NCI-H2227 (cell line): ENCODE data around the gene INKA1.

Experiments
- DNase-seq: peaks from one replicate; lab custom pipeline; 2025; ENCODE audit not compliant: unreplicated experiment; lab: John Stamatoyannopoulos, UW

Gene INKA1

DNA sequence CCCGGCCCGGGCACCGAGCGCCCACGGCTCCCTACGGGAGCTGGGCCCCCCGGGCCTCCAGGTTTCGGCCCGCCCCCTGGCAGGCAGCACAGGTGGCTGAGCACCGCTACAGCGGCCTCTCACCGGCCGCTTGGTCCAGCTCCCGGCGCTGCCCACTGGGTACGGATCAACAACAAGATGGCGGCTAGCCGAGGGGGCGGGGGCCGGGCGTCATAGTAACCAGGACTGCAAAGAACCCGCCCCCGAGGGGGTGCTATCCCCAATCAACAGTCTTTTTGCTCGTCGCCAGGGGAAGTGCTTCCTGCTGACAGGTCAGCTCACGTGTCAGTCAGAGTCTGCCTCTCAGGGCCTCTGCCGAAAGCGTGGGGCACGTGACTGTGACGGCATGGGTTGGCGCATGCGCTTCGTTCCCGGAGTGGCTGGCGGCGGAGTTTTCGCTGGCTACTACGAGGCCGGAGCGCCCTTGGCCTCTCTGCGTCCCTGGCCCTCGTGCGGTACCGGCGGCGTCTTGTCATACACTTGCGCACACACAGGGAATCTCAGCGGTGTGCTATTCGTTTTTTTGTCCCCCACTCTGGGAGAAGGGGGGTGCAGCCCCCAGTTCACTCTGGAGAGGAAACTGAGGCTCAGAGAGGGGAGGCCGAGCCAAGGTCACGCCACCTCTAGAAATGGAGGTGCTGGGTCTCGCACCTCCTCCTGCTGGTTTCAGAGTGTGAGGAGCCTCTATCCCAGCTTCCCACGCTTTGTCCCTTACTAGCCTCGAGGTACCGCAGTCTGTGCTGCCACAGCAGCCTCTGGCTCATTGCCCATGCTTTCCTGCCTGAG lies 16.5 kb upstream of the INKA1 start, which contains the start of gene IP6K1:
Gene IP6K1 (minus strand): TSS at position 186 of the 825 bp plus-strand sequence. CDS start 38,502 bp downstream, outside the sequence.
- peak; percentile 98 for DNase-seq

DNA sequence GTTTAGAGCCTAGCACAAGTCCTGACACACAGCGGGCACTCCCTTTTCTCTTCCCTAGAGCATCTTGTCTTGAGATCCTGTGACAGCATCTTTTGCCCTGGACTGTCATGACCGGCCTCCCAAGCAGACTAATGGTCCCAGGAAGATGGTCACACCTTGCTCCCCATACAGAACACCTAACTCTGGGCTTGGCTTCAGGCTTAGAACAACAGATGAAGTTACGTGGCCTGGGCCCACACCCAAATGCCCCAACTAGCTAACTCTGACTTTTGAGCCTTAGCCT lies 15.9 kb upstream of the INKA1 start:
- no peak for DNase-seq

DNA sequence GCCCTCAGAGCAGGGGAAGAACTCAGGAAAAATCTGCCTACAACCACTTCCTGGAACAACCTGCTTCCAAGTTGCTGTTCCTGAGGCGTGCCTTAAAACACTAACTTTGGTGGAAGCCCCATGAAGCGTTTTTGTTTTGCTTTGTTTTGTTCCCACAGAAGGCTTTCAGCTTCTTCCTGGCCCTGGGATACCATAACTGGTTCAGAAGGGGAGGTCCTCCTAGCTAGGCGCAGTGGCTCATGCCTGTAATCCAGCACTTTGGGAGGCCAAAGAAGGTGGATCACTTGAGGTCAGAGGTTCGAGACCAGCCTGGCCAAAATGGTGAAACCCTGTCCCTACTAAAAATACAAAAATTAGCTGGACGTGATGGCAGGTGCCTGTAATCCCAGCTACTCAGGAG lies 15.5 kb upstream of the INKA1 start:
- no peak for DNase-seq

DNA sequence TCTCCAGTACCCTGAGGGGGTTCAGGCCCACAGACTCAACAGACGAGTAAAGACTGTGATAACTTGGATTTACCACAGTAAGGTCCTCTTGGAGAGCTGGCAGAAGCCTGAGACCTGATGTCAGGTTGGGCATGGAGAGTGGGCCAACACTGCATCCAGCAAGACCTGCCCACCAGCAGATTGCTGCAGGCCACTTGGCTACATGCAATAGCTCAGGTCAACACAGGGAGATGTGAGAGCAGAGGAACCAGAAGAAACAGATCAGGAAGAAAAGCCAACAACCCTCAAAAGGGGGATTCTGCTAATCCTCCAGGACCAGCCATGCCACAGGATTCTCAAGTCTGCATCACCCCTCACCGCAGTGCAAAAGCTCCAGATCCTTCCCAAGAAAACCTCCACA lies 15.0 kb upstream of the INKA1 start:
- no peak for DNase-seq

DNA sequence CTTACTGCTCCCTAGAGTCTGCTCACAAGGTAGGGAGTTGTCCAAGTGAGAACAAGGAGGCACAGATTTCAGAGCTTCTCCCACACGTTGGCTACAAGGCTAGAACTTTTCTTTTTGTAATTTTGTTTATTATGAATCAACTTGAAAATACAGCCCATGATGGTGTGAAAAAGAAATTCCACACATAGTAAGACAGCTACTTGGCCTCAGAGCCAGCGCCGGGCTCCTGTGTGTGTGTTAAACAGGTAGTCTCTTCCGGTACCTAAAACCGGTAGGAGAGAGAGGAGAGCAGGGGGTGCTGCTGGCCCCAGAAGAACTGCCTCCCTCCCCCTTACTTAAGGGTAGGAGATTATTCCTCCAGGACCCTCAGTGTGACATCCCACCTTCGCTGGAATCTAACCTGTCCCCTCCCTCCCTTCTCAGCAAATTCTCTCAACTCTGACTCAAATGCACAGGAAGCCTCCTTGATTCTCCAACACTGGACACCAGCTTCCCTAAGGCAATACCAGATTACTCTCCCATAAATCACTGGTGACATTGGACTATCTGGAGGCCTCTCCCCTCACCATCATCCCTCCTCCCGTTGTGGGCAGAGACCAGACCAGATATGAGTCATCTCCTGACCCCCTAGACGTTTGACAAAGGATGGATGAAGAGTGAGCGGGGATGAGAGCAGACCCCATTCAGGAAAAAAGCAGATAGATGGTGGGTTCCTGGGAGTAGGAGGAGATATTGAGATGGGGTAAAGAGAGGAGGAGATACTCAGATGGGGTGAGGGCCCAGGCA lies 12.2 kb upstream of the INKA1 start:
- no peak for DNase-seq

DNA sequence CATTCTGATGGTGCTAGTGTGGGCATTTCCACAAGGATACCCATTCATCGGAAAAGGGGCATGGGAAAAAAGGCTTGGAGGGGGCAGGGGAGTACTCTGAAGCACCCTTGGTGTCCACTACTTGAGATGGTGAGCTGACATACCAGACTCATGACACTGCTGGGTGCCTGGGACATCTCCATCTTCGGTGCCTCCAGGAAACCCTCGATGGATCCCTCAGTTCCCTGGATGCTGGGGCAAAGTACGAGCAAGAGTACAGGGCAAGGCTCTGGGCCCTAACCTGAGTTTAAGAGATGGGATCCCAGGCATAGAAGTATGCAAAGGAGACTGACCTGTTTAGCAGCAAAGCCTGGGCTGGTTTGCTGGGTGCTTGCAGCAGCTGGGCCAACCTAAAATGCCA lies 11.5 kb upstream of the INKA1 start:
- no peak for DNase-seq

DNA sequence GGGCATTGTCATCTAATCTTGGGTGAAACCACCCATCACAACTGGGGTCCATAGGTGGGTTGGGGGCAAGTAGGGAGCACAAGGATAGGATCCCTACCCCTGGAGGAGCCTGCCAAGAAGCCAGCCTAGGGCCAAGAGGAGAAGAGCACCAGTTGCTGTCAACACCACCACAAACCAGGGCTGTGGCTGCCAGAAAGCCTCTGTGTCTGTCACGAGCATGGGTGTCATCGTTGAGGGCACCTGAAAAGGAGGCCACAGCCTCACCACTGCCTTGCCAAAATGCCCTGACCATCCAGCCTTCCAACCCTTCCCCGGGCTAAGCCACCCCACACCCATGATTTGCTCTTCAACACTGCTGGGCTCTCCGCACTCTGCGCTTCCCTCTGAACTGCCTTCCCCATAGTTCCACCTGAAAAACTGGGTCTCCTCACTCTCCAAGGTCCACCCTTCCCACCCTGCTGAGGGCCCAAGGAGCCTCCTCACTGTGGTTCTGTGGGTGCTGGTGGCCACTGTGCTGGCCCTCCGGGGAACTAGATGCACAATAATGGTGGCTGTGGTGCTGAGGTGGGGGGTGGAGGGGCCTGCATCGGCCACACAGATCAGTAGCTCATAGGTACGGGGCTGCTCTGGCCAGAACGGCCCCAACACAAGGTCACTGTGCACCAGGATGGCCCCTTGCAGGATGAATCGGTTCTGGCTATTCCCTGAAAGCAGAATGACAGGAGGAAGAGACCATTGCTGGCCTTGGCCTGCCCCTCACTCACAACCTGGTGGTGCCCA lies 10.5 kb upstream of the INKA1 start:
- DNase-seq, result no peak

DNA sequence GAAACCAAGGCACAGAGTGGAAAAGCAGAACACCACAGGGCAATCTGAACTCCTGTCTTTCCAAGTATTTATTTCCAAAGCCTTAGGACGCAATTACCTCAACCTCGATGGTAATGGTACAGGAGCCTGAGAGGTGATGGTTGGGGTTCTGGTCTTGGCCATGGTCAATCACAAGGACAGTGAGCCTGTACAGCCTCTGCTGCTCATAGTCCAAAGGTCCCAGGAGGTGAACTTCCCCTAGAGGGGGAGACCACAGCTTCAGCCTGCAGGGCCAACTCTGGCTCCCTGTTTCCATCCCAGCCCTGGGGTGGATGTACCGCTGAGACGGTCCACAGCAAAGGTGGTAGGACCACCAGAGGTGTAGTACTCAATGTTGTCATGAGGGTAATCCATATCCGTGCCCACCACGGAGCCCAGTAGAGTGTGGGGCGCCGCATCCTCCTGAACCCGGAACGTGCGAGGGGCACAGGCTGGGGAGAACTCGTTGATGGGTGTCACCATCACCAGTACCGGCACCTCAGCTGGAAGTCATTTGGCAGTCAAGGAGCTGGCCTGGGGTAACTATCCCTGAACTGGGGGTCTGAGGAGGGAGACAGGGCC lies 9.5 kb upstream of the INKA1 start:
- no peak for DNase-seq

DNA sequence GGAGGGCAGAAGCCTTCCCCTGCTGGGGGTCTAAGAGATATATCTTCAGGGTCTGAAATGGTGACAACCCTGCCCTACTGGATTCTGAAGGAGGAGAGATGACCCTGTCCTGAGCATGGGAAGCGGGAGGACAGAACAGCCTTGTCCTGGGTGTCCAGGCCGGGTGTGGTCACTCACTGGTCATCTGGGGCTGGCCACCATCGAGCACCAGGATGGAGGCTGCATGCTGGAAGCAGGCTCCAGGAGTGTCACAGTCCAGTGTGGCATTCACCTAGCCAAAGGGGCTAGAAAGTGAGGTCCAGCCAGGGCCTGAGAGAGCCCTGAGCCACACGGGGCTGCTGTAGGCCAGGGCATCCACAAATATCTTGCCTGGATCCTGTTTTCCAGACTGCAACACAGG lies 8.6 kb upstream of the INKA1 start:
- DNase-seq, result no peak

DNA sequence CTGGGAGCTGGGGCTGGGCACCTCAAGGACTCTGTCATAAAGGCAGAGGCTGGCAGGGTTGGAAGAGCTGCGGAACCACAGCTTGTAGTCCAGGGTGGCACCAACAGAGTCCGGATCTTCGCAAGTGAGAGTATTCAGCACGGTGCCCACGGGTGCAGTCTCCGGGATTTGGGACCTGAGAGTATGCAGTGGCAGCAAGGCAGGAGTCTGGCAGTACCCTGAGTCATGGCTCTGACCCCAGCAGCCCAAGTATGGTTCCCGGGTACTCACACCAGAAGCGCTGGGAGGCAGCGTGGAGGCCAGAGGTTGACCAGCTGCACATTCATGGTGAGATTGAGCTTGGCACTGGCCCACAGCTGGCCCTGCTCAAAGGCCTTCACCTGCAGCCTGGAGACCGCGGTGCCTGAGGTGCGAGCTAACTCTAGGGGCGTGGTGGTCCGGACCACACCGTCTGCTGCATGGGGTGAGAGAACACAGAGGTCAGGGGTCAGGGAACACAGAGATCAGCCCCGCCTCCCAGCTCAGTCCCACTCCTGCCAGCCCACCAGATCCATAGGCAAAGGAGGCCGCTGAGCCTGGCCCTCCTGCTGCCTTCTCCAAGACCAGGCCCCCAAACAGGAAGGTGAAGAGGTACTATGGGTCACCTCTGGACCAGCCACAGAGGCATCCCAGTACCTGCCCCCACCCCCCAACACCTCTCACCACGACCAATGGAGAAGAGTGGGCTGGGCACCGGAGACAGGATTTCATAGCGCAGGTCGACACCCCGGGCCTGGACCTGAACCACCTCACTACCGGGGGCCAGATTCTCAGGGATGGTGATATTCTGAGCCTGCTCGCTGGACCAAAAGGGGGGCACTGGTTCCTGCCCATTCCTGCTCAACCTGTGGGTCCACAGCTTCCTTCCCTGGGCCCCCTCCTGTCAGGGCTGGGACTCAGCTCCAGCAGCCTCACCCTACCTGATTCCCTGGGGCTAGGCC lies 7.8 kb upstream of the INKA1 start:
- no peak for DNase-seq

DNA sequence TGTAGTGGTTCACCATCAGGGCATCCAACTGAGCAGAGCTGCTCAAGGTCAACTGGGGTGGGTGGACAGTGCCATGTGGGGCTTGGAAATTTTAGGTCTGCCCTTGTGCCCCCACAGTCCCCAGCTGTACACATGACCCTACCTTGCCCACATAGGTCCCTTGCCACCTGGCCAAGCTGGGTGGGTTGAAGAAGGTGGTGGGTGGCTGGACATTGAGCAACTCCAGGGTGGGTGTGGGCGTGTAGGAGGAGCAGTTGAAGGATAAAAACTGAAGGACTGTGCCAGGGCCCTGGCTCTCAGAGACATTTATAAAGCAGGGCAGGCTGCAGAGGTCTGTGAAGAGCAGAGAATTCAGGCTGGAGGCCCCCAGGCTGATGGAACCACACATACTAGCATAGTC lies 4.0 kb upstream of the INKA1 start:
- no peak for DNase-seq

DNA sequence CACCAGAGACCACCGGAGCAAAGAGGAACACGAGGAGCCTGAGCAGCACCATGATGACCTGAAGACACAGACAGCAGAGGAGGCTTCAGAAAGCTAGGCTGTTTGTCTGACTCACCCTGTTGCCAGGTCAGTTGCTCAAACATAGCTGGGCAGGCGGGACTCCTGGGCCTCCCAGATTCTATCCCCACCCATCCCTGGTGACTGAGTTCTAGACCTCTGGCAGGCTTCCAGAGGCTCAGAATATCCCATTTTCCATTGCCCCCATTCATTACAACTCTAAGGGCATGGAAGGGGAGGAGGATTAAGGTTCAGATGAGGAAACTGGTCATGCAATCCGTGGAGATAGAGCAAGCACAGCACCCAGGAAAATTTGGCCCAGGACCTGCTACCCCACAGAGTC lies 3.3 kb upstream of the INKA1 start, which contains the start of gene CDHR4:
Gene CDHR4 (minus strand): TSS at position 113 of the 400 bp plus-strand sequence. CDS start 61 bp downstream, at position 52.
- DNase-seq, result no peak

DNA sequence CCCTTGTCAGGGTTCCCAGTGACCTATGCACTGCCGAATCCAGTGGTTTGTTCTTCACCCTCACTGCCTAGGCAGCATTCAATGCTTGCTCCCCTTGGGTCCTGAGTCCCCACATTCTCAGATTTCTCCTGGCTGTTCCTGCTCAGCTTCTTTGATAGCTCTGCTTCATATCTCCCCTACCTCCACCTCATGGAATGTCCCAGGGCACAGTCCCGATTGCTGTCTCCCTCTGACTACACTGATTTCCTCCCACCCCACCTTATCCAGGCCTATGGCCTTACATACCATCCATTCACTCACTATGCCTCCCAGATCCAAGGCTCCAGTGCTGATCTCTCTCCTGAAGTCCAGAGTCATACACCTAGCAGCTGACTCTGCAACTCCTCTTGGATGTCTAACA lies 1.9 kb upstream of the INKA1 start:
- DNase-seq, result no peak

DNA sequence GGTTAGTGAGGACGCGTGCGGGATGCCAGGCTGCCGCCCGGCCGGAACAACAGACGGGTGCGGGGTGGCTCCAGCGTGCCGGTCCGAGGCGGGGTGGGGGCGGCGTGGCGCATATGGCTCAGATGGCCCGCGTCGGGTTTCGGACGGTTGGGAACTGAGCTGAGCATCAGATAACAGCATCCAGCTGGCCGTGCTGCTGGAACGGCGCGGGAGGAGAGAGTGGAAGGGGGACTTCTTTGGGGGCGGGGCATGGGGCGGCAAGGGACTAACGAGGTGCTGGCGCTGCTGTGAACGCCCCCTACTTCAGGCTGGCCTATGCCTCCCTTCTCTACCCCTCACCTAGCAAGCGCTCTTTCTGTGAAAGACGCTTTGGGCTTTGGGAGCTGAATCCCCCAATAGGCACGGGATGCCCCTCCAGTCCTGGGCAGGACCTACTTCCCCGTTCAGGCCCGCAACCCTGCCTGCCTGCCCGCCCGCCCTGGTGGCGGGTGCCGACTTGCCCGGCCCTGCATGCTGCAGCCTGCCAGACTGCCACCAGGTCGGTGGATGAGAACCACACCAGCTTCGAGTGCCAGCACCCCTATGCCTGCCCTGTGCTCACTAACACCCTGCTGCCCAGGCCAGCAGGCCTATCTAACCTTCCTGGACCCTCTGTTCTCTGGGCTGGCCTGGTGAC lies 542 bp downstream of the INKA1 start:
- DNase-seq, result peak; percentile 59

DNA sequence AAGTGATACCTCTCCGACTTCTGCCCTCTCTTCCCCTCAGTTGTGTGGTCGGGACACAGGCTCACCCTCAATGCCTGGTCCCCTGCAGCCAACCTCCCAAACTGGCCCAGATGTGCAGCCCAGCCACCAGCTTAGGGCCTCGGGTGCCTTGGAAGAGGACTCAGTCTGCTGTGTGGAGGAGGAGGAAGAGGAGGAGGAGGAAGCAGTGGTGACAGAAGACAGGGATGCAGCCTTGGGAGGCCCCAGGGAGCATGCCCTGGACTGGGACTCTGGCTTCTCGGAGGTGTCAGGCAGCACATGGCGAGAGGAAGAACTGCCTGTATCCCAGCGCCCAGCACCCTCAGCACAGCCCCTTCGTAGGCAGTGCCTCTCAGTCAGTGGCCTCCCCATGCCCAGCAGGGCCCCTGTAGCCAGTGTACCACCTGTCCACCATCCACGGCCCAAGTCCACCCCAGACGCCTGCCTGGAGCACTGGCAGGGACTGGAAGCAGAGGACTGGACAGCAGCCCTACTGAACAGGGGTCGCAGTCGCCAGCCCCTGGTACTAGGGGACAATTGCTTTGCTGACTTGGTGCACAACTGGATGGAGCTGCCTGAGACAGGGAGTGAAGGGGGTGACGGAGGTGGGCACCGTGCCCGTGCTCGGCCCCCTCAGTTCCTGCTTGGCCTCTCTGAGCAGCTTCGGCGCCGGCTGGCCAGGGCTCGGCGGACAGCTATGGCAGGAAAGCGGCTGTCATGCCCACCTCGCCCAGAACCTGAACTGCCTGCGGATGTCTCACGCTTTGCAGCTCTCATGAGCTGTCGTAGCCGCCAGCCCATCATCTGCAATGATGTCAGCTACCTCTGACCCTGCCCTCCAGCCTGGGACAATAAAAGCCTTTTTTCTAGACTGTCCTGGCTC lies 1.3 kb downstream of the INKA1 start:
- DNase-seq, result no peak

DNA sequence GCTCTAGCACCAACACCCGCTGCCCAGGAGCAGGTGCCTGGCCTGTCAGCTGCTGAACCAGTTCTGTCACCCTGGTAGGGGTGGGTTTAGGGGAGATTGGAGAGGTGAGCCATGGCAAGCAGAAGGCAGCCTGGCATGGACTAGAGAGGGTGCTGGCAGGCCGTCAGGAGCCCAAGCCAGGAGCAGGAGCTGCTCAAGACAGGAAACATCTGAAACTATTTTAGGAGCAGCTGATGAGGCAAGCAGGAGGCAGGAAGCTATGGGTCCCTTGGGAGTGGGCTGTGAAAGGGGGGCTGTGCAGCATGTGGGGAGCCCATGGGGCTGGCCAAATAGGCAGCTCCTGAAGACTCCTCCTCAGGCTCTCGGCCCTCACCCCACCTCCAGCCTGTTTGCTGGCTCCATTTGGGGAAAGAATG lies 2.3 kb downstream of the INKA1 start:
- DNase-seq, result no peak

DNA sequence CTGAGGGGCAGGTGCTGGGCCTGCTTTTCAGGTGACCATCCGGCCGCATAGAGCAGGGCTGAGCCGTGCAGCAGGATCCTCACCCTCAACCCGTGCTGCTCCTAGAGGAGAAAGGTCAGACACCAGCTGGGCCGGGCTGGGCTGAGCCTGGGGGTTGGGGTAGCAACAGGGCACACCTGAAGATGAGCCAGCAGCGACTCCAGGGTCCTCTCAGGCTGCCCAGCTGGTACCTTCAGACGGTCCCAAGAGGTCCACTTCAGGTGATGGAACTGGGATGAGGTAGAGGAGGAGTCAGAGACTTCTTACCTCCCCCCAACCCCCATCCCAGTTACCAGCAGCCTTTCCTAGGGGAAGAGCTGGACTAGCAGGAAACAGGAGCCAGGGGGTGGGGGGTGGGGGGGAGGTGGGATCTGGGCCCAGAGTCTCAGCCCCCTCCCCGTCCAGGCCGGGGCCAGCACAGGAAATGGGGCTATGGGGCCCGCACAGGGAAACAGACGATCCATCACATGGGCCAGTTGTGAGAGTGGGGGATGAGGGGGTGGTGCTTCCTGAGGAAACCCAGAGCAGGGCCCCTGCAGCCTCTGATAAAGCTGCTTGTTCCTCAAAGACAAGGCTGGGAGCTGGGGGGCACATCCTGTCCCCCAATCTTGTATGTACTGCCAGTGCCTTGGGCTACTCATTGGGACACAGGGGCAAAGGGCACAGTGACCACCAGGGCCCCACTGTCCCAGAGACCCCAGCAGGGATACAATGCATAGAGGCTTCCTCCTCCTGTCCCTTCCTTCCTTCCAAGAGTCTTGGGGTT lies 3.0 kb downstream of the INKA1 start:
- DNase-seq, result no peak

DNA sequence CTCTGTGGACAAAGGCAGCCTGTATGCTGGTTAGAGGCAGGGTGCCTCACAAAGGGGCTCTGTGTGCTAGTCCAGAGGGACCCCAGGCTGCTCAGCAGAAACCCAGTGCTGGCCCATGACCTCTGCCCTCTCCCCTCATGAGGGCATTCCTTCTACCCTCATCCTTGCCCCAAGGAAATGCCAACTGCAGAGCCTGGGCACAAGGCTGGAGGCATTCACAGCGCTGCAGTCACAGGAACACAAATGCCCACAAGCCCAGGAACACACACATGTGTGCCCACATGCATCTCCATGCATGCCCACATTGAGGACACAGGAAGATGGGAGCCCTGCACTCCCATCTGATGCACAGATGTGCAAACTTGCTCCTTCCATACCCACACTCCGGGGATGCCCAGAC lies 3.8 kb downstream of the INKA1 start:
- DNase-seq, result no peak
